Activated T-cell treated with anti-CD3 and anti-CD28 coated beads for 24 hours (primary cell): ENCODE measurements around the gene ANKLE1.
A peak's percentile ranks its signal among the peaks of the same experiment; 100 is the strongest.
"Not testable (repeated sequence)": the region's sequence is repeated elsewhere in the genome, so short reads cannot be mapped to it uniquely, and the experiment has no call there.

Source experiments
- DNase-seq: peaks from one replicate; pipeline ENCODE4 v3.0.0-alpha.2; 2020; ENCODE audit warnings: low read depth

Gene ANKLE1

DNA sequence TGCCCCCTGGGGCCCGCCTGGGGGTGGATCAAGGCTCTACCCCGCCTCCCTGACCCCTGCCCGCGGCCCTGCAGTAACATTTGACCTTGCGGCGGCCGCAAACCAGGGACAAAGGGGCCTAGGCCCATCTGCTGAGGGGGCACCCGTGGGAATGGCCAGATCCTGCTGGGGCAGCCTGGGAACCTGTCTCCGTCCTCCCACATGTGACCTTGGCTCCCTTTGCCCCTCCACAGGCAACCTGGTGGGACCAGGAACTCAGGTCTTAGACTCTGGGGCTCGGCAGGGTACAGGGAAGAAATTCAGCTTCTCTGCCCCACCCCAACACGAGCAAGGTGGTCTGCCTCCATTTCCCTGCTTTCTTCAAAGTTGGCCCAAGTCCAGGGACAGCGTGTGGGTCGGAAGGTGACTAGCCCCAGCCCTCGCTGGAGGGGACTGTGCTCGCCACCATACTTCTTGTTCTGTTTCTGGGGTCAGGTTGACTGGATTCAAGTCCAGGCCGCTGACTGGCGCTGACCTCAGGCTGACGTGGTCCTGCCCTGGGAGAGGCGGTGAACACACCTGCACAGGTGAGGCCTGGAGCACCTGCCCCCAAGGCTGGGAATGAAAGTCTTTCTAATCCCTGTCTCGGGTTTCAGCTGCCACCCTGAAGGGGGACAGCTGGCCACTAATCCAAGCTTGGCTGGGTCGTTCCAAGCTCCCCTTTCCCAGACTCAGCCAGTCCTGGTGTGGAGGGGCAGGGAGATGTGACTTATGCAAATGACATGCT is 33.5 kb upstream of the ANKLE1 start:
- no peak for DNase-seq

DNA sequence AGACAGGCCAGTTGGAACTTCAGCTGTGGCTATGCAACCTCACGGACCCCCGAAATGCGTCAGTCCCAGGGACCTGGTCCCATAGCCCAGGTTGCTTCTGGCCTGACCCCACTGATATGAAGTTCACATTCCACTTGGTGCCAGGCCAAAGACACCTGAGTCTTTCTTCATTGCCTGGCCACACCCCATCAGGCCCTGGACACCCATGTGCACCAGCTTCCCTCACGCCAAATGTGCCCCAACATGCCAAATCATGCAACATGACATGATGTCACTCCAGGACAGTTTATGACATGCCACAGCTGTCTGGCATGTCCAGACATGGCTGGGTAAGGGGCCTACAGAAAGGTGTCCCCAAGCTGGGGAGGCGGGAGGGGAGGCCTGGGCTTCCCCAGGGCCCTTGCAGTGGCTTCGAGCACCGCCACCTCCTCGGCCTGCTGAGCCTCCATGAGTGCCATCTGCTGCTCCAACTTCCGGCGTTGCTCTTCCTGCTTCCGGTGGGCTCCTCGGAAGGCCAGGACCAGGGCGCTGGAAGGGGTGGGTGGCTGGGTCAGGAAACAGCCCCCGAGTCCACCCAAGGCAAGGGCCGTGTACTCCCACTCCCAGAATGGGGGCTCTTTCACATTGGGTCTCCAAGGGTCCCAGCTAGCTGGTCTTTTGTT is 31.7 kb upstream of the ANKLE1 start:
- DNase-seq = no peak

DNA sequence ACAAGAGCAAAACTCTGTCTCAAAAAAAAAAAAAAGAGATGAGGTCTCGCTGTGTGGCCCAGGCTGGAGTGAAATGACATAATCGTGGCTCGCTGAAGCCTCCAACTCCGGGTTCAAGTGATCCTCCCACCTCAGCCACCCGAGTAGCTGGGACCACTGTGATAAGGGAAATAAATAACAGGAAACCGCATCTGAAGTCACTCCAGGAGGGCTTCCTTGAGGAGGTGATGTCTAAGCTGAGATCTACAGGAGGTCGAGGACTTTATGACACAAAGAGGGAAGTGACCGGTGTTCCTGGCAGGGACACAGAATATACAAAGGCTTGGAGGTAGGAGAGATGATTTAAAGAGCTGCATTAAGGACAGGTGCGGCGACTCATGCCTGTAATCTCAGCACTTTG is 27.1 kb upstream of the ANKLE1 start:
- no peak for DNase-seq

DNA sequence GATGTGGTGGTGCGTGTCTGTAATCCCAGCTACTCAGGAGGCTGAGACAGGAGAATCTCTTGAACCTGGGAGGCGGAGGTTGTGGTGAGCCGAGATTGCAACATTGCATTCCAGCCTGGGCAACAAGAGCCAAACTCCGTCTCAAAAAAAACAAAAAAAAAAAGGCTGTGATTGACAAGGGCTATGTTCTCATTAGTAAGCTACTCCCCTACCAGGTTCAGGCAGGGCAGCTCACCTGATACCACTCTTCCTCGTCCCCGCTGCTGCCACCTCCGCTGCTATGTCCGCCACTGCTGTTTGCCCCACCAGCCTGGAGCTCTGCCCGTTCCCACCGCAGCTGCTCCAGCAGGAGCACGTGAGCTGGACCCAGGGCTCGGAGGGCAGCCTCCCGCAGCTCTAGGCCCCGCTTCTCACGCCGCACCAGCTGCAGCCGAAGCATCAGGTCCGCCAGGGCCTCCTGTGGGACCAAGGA is 26.5 kb upstream of the ANKLE1 start:
- no peak for DNase-seq

DNA sequence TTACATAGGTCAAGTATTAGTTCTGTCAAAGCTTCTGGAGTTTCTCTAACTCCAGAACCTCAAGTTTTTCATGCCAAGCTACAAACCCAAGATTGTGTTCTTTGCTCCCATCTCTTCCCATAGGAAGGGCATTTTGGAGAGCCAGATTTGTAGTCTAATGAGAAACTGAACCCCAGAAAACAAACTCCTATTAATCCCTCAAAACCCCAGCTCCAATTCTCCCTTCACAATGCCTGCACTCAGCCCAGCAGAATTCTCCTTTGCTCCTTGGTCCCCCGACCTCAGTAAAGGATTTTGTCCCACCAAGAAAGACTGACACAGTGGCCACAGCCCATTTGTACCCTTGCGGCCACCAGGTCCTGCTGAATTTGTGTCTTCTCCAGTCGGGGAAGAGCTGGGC is 25.6 kb upstream of the ANKLE1 start:
- no peak for DNase-seq

DNA sequence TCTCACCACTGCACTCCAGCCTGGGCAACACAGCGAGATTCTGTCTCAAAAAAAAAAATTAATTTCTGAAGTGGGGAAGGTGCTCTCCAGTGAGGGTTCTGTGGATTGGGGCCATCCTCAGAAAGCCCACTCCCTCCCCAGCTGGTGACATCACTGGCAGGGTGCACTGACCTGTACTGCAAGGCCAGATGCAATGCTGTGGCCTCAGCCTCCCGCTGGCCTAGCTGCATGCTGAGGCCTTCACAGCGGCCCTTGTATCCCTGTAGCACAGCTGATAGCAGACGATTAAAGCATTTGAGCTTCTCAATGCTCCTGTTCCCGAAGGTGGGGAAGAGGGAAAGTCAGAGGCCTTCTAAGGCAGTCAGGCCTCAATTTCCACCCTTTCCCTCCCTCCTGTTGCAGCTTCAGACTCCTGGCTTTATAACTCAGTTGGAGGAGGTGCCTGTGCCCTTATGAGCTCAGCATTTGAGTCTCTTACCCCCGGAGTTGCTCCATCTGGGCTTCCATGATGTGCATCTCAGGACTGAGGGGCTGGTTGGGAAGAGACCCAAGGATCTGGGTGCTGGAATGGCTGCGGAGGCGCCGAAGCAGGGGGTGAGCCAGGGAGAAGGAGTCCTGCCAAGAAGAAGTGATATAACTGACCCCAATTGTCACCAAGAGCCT is 22.5 kb upstream of the ANKLE1 start:
- no peak for DNase-seq

DNA sequence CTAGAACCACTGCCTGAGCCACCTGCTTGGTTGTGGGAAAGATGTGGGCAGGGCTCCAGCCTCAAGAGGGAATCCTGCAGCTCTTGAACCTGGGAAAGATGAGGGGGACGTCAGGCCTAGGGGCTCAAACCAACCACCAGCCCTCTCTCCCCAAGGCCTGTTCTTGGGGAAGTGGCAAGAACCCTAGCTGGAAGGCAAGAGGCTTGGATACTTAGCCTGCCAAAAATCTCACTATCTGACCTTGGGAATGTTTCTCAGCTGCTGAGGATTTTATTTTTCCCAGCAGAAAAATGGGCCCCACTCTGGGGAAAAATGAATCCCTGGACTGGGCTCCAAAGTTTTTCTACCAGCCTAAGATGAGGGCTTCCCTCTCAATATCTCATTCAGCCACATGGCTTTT is 21.8 kb upstream of the ANKLE1 start:
- DNase-seq = no peak

DNA sequence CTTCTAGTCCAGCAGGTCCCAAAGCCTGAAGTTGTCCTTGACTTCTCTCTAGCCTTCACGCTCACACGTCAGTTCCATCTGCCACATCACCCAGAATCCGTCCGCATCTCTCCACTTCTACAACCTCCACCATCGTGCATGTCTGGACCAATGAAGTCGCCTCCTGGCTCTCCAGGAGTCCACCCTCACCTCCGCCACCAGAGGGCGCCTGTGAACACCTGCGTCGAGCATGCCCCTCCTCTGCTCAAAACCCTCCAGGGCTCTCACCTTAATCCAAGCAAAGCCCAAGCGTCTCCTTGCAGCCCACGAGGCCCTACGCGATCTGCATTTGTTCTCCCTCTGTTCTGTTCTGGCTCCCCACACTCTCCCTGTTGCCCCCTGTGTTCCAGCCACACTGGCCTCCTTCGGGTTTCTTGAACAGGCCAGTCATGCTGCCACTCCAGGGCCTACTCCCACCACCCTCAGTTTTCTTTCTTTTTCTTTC is 20.8 kb upstream of the ANKLE1 start:
- DNase-seq = peak; percentile 86

DNA sequence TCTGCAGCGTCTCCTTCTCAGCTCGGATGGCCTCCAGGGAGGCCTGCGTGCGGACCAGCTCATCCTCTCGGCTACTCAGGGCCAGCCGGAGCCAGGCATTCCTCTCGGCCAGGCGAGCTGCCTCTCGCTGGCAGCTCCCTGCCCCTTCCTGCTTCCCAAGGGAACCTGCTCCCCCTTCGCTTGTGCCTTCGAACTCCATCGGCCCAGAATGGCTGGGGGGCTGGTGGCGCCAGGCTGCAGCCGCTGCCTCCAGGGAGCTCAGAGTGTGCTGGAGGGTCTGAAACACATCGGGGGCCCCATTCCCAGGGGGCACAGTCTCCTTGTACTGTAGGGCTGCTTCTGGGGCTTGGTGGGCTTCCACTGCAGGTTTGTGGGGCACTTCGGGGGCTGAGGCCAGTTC is 19.1 kb upstream of the ANKLE1 start:
- DNase-seq = no peak

DNA sequence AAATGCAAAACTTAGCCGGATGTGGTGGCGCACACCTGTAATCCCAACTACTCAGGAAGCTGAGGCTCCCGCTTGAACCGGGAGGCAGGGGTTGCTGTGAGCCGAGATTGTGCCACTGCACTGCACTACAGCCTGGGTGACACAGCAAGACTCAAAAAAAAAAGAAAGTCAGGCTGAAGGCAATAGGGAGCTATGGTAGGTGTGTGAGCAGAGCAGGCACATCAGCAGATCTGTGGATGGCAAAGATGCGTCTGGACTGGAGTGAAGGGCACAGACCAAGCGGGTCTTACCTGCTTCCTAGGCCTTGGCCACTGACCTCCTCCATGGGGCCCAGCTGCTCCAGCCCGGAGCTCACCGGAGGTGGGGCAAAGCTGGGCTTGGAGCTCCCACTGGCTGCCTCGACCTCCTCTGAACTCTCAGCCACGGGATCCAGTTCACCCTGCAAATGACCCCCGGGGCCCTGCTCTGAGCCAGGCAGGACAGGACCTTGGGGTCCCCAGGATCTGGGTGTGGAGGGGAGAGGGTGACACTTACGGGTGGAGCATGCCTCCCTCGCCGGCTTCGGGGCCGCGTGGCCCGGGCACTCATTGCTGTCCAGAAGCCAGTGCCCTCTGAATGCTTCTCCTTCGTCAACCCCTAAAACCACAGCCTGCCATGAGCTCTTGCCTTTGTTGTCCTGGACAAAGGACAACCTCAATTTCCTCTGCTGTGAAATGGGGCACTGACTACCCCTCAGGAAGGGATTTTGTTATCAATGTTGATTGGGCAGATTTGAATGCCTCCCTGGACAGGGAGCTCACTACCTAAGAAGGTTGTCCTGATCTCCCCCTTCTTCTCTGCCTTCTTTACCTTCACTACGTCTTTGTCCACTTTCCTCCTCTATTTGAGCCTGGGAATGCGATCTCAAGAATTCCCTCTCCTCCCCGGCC is 17.7 kb upstream of the ANKLE1 start:
- DNase-seq = no peak

DNA sequence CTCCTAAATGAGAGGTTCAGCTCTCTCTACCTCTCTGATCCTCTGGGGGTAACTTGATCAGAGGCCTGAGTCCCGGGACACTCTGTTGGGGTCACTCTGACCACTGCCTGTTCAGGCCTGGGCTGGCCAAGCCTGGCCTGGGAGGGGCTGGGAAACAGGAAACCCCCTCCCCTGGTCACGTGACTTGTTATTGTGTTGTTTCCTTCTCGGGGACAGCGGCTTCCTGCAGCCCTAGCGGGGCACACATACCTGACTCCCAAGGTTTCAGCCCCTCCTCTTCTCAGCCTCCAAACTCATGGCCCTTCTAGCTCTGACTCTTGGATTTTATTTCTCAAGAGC is 17.1 kb upstream of the ANKLE1 start, which contains the start of gene USHBP1:
USHBP1 (minus strand) TSS at position 105 of the 339 bp plus-strand sequence. CDS start 446 bp downstream, outside the sequence.
- DNase-seq = no peak

DNA sequence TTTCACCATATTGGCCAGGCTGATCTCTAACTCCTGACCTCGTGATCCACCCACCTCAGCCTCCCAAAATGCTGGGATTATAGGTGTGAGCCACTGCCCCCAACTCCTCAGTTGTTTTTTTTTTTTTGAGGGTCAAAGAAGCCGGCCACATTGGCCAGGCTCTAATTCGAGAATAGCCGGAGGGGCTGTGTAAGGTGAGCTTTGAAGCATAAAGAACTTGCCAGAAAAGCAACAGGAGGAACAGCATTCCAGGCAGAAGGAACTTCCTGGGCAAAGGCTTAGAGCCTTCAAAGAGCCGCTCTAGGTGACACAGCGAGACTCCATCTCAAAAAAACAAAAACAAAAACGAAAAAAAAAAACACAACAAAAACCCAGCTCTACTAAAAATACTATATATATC is 15.7 kb upstream of the ANKLE1 start:
- no peak for DNase-seq

DNA sequence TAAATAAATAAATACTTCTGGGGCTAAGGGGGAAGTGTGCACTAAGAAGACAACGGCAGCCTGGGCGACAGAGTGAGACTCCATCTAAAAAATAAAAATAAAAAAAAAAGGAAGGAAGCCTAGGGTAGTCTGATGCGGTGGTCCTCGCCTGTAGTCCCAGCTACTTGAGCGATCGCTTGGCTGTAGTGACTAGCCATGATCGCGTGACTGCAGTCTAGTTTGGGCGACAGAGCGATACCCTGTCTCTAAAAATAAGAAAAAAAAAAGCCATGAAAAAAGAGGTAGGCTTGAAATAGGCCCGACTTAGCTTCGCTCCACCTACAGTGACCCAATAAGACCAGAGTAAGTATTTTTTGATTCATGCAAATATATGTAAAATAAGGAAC is 15.1 kb upstream of the ANKLE1 start:
- DNase-seq = no peak

DNA sequence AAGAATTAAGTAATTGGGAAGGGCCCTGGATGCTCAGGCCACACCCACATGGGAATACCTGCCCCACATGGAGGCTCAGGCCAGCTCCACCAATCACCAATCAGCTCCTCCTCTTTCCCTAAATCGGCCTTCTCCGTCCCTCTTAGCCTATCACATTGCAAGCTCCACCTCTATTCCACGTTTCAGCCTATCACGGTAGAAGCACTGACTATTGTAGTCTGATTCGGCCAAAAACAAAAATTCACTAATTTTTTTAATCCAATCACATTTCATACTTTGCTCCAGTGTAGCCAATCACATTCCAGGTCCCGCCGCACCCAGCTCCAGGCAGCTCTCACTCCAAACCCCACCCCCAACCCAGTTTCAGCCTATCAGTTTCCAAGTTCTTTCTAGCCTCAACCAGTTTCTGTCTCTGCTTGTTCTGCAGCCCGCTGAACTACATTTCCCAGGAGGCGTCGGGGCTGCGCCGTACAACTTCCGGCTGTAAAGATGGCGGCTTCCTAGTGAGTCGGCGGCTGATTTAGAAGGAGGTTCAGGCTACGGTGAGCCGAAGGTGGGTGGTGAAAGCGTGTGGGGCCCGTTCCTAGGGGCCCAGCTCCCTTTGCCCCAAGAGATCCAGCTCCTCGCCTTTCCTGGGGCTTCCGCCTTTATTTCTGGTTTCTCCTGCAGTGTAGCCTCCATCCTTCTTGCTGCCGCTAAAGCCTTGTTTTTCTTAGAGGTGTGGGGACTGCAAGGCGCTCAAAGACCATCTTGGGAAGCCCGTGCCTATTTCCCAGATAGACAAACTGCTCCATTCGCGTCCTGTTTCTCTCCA is 14.5 kb upstream of the ANKLE1 start, which contains the start of gene BABAM1:
BABAM1 (plus strand) TSS at position 469 of the 814 bp plus-strand sequence. CDS start 1,364 bp downstream, outside the sequence.
- DNase-seq = peak; percentile 94

DNA sequence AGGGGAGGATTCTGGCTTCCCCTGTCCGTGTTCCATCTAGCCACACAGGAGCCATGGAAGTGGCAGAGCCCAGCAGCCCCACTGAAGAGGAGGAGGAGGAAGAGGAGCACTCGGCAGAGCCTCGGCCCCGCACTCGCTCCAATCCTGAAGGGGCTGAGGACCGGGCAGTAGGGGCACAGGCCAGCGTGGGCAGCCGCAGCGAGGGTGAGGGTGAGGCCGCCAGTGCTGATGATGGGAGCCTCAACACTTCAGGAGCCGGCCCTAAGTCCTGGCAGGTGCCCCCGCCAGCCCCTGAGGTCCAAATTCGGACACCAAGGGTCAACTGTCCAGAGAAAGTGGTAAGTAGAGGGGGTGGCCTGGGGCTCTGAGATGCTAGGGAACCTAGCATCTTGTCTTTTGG is 12.9 kb upstream of the ANKLE1 start:
- no peak for DNase-seq

DNA sequence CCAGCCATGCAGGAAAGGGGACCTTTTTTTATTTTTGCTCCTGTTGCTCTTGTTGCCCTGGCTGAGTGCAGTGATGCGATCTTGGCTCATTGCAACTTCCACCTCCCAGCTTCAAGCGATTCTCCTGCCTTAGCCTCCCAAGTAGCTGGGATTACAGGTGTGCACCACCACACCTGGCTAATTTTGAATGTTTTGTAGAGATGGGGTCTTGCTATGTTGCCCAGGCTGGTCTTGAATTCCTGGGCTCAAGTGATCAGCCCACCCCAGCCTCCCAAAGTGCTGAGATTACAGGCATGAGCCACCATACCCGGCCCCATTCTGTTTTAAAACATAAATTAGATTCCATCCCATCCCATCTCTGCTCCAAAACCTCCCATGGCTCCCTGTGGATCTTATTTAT is 6.8 kb upstream of the ANKLE1 start:
- not testable (repeated sequence) for DNase-seq

DNA sequence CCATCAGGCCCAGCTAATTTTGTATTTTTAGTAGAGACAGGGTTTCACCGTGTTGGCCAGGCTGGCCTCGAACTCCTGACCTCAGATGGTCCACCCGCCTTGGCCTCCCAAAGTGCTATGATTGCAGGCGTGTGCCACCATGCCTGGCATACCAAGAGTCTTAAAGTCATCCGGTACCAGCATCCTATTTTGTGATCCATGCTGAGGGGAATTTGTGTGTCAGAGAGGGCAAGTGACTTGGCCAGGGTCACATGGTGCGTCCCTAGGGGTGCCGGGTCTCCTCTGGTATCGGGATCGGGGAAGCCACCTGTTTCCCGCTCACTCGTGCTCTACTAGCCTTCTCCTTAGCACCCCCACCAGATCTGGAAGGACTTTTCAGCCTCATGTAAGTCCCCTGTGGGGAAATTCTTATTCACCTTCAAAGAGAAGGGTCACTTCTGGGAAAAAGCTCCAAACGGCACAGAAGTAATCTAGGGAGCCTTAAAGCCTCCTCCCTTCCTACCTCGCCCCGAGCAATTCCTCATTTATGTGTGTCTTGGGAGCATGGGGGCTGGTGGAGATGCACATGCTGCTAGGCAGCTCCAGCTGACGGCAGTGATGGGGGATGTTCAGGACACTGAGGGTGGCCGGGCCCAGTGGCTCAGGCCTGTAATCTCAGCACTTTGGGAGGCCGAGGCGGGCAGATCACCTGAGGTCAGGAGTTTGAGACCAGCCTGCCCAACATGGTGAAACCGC is 6.1 kb upstream of the ANKLE1 start:
- DNase-seq = no peak

DNA sequence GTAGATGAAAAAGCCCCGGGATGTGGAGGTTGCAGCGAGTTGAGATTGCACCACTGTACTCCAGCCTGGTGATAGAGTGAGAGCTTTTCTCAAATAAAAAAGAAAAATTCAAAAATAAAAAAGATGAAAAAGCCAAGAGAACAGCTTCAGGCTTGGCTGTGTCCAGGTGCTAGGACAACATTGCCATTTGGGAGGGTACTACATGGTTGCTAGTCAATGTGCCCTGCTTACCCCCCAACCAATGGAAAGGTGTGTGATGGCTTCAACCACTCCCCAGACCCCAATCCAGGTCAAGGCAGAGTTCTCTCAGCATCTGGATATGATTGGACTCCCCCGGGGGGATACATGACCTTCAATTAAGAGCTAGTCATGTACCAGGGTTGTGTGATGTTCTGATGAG is 2.3 kb upstream of the ANKLE1 start:
- no peak for DNase-seq

DNA sequence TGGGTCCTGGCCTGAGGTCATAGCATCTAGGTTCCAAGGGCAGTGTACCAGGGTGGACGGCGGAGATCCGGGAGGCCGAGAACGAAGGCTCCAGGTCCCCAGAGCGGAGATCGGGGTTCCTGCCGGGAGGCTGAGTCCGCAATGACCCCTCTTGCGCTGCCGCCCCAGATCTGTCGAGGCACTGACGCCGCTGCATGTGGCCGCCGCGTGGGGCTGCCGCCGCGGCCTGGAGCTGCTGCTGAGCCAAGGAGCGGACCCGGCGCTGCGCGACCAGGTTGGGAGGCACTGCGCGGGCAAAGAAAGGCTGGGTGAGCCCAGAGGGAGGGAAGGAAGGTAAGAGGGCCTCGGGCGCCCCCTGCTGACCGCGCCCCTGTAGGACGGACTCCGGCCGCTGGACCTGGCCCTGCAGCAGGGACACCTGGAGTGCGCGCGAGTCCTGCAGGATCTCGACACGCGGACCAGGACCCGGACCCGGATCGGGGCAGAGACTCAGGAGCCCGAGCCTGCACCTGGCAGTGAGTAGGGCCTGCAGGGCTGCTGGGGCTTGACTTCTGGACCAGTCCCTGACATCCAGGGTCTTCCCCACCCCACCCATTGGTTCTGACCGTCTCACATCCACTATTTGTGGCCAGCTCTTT is 906 bp downstream of the ANKLE1 start:
- peak; percentile 68 for DNase-seq
